Measurements from ENCODE around the gene GGA3.
"Not testable (repeated sequence)": the region's sequence is repeated elsewhere in the genome, so short reads cannot be mapped to it uniquely, and the experiment has no call there.

Gene GGA3

GRCh38 chr17:75271955-75272847, 10.8 kb upstream of the GGA3 start:
- peak in 2 of 4 experiments; percentile 14 to 37 for DNase-seq

DNA sequence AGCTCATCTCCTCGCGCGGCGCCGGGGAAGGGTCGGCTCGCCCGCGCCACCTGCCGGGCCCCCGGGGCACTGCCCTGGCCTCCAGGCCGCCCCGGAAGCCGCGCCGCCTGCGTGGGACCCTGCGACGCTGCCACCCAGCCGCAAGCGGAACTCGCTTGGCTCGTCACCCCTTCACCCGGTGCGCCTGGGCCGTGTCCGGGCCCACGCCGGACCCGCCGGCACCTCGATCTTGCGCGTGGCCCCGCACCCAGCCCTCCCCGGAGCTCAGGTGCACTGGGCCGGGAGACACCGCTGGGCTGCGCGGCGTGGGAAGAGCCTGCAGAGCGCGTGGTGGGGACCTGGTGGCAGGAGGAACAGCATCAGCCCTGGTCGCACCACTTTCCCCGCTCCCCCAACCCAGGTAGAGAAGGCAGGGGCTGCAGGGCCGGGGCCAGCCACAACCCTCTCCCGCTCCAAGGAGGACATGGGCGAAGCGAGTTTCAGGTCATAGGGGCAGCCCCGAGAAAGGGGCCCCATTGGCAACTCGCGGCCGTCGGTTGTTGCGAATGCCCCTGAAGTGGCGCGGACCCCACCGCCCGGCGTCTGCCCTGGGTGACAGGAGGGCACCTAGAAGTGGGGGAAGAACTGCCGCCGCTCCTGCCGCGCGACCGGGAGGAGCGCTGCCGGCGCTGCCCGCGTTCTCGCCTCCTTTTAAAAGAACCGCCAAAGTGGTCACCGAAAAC, 10.0 kb upstream of the GGA3 start:
- DNase-seq, result peak; percentile 93 to 97 (median 96)

GRCh38 chr17:75270966-75271232, 9.5 kb upstream of the GGA3 start, which contains the start of gene MIF4GD:
Gene MIF4GD, minus strand, starts transcription at chr17:75271231. Its CDS starts 1,036 bp downstream, at chr17:75270195.
- no peak for DNase-seq

GRCh38 chr17:75270218-75270965, 9.0 kb upstream of the GGA3 start:
- DNase-seq, result peak; percentile 82 to 92 (median 90)

DNA sequence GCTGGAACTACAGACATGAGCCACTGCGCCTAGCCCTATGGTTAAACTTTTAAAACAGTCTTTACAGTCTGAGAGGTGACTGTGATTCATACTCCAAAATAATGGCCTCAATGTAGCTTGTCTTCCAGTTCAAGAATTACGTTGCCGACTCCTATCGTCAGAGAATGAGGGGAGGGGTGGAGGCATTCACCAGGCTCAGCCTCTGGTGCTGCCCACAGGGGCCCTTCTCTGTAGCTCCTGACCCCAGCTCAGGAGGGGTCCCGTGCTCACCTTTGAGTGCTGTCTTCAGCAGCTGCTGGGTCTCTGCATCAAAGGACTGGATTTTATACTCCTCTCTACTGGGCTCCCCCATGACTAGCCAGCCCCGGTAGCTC, 8.4 kb upstream of the GGA3 start:
- DNase-seq, result peak in 3 of 4 experiments; percentile 16 to 35 (median 28)

DNA sequence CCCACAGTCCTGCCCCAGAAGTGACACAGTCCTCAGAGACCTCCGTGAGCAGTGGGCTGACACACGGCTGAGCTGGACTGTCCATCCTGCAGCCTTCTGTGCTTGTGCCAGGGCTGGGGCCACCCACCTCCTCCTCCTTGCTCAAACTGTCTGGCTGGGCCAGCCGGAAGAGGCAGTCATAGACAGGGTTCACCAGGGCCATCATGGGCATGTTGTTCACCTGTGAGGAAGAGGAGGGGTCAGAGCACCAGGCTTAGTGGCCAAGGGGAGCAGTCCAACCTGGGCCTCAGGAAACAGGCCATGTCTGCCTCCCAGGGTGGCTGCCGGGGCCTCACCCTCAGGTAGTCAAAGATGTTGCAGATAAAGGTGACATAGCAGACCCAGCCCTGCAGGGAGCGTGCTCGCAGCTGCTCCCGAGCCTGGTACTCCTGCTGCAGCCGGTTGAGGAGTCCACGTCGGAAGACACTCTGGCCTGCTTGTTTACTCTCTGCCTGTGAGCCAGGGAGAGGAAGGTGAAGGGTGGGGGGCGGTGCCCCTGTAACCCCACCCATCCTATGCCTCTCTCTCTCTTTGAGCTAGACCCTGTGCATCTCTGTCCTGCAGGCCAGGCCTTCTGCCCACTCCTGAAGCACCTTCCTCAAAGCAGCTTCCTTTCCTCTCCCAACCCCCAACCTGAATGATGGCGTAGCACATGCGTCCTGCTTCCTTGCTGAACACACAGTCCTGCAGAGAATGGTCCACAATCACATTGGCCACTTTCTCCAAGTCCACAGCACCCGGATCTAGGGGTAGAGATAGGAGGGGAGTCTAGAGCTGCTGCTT, 6.2 kb upstream of the GGA3 start:
- DNase-seq, result peak; percentile 36 to 70 (median 60)

- DNase-seq, result peak; percentile 87 to 96 (median 93)
Observed at GRCh38 chr17:75267153-75267410, 5.7 kb upstream of the GGA3 start.

DNA sequence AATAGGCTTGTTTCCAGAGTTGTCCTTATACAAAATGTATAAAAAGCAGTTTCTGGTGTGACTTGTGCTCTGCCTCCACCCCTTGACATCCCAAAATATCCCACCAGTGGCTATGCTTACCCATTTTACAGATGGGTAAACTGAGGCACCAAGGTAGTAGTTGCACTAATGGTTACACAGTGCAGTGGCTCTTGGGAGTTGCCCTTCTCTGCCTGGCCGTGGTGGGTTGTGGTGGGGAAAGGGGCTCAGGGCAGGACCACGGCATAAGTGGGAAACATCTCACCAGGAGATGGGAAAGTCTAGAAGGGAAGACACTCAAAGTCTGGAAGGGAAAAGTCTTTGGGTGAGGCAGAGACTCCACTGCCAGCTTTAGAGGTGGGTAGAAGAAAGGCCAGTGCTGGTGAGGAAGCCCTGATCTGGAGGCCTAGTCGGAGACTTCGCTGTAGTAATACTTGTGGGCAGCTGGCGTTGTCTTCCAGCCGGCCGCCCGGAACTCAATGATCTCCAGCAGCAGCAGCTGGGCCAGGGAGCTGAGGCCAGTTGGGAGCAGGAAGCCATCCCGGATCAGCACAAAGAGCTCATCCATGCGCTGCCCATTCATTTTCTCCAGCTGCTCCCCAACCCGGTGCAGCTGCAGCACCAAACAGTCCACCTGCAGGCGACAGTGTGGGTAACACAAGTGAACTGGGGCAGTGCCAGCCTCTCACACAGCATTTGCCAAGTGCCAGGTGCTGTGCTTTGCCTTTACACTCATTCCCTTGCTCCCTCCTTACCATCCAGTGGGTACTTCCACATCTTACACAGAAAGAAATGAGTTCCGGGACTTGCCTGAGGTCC, 5.1 kb upstream of the GGA3 start:
- peak in 2 of 4 experiments; percentile 14 to 32 for DNase-seq

DNA sequence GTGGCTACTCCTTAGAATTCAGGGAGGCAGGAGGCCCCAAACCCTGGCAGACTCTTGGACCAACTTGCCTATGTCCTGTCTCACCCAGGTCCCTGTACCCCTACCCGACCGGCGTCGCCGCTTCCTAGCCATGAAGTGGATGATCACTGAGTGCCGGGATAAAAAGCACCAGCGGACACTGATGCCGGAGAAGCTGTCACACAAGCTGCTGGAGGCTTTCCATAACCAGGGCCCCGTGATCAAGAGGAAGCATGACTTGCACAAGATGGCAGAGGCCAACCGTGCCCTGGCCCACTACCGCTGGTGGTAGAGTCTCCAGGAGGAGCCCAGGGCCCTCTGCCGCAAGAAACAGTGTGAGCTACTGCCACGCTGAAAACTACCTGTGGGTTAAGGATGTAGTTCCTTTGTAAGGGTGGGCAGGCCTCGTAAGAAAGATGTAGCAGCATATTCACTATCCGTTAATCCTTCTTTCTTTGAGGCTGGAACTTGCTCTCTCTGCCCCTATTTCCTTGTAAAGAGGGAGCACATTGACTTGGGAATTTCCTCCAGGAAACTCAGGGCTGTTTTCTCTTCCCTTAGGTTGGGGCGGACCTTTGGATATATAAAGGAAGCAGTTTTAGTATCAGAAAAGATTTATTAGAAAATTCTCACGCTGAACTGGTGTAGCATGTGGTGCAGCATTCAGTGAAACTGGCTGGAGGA, 4.4 kb upstream of the GGA3 start:
- peak; percentile 40 to 80 (median 65) for DNase-seq

DNA sequence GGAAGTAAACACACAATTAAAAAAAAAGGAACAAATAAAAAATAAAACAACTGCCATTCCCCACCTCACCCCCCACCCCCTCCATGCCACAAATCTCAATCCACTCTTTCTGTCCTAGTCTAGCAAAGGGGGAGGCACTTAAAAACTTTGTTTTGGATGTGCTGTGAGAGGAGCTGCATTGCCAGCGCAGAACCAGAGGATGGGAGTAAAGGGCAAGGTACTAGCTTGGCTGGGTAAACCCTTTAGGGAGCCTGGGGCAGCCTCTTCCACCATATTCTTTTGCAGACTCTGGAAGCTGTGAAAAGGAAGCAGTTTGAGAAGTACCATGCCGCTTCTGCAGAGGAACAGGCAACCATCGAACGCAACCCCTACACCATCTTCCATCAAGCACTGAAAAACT, 1.6 kb upstream of the GGA3 start:
- peak in 2 of 4 experiments; percentile 43 to 53 for DNase-seq

- DNase-seq, result peak in 1 of 4 experiments; percentile 17
Observed at GRCh38 chr17:75262112-75262606, 753 bp upstream of the GGA3 start.

GRCh38 chr17:75260641-75261335, 618 bp downstream of the GGA3 start:
- peak in 1 of 4 experiments; percentile 10 for DNase-seq

DNA sequence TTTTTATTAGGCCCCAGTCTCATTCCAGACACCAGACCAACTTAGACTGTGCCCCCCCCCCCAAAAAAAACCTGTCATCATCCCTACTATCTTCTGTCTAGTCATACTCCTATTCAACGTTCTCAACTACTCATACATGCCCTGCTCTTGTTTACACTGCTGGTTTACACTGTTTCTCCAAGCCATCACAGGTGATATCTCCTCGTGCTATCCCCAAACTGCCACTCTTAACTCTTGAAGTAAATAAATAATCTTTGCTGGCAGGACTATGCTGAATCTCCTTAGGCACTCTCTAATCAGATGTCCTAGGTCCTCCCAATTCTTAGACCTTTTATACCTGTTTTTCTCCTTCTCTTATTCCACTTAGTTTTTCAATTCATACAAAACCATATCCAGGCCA, 4.2 kb downstream of the GGA3 start:
- DNase-seq, result not testable (repeated sequence)

GRCh38 chr17:75255954-75256698, 5.3 kb downstream of the GGA3 start:
- peak in 1 of 4 experiments; percentile 19 for DNase-seq

GRCh38 chr17:75252039-75252816, 9.2 kb downstream of the GGA3 start:
- no peak for DNase-seq

- peak; percentile 46 to 81 (median 74) for DNase-seq
Observed at GRCh38 chr17:75250009-75250471, 11.4 kb downstream of the GGA3 start.

DNA sequence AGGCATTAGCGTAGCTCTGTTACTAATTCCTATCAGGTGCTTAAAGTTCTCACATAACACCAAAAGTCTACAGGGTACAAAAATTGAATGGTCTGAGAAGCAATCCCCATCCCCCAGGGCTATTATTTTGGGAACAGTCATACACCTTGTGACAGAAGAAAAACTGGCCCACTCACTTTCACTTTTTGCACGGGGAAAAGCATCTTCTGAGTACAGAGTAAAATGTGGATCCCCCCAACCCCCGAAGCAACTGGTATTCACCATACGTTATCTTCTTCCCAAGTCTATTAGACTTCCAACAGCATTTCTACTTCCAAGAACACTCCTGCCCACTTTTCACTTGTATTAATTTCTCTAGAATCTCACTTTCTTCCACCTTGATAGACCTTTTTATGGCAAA, 11.8 kb downstream of the GGA3 start:
- no peak for DNase-seq

DNA sequence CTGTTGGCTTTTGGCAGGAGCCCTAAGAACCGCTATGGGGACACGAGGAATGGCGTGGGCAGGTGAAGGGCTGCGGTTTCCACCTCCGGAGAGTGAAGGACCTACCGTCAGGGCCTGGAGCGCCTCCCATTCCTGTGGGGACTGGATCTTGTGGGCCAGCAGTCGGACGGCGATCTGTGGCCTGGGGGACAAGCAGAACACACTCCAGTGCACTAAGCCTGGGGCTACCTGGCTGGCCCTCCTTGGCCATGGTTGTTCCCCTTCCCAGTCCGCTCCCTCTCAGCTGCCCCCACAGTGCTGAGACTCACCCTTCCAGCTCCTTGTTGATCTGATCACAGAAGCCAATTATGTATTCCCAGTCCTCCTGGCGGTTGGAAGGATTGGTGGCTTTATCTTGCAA, 15.0 kb downstream of the GGA3 start:
- peak in 1 of 4 experiments; percentile 0 for DNase-seq

Data from suppressor macrophage (primary cell).